Cardiac fibroblast (primary cell): ENCODE measurements around the gene GMCL2.
"Not testable (repeated sequence)": the region's sequence is repeated elsewhere in the genome, so short reads cannot be mapped to it uniquely, and the experiment has no call there.

Source experiments
- DNase-seq, 2 donors: peaks; one replicate each; pipeline versions ENCODE4 v3.0.0 to v3.0.0-alpha.2; 2010; ENCODE audit warnings: low read depth in 2 of 2
- H3K4me3 ChIP-seq, 2 donors: replicated peaks in 1 of 2; 1 replicate in 1 of 2; 2 replicates in 1 of 2; pipeline ENCODE4 v1.5.1; 2011; ENCODE audit warnings: low read depth in 2 of 2, low read length in 2 of 2, mild to moderate bottlenecking in 2 of 2, moderate library complexity in 1 of 2
- CTCF ChIP-seq: IDR thresholded peaks from one replicate; pipeline ENCODE4 v1.5.1; 2011; ENCODE audit warnings: low read depth, mild to moderate bottlenecking, low read length, inconsistent platforms

Gene GMCL2

DNA sequence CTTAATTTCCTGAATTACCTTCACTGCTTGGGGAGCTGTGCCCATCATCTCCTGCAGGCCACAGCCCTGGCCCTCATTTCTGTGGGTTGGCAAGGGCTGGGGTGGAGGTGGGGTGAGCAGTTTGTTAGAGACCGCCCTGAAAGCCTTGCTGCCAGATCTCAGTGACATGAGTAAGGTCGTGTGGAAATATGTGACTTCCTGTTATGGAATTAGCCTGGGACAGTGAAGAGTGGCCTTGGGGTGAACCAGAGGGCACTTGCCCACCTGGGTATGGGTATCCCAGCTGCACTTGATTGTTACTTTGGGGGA lies 14.7 kb upstream of the GMCL2 start:
- no peak for TF ChIP-seq CTCF
- H3K4me3 ChIP-seq: no peak overlapping the region

DNA sequence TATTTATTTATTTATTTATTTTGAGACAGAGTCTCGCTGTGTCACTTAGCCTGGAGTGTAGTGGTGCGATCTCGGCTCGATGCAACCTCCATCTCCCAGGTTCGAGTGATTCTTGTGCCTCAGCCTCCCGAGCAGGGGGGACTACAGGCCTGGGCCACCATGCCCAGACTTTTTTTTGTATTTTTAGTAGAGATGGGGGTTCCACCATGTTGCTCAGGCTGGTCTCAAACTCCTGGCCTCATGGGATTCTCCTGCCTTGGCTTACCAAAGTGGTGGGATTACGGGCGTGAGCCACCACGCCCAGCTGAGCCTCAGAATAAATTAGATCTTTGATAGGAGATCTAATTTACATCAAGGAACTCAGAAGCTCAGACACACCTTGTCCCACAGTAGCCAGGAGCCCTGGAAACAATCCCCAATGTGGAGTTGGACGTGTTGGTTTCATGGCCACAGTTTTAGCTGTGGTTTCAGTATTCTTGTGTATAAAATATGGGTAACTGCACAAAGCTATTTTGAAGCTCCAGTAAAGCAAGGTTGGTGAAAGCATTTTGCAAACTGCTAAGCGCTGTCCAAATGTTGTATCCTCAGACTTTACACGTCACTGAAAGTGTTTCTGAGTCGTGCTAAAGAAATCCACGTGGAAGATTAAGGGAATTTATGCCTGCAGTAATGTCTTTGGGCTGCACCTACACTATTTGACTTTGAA lies 14.2 kb upstream of the GMCL2 start:
- TF ChIP-seq CTCF: no peak
- peak in 1 of 2 donors; percentile 43 for DNase-seq
- no peak overlapping the region for H3K4me3 ChIP-seq

More for the DNA sequence above, 14.7 kb upstream of the GMCL2 start:
- DNase-seq: no peak

DNA sequence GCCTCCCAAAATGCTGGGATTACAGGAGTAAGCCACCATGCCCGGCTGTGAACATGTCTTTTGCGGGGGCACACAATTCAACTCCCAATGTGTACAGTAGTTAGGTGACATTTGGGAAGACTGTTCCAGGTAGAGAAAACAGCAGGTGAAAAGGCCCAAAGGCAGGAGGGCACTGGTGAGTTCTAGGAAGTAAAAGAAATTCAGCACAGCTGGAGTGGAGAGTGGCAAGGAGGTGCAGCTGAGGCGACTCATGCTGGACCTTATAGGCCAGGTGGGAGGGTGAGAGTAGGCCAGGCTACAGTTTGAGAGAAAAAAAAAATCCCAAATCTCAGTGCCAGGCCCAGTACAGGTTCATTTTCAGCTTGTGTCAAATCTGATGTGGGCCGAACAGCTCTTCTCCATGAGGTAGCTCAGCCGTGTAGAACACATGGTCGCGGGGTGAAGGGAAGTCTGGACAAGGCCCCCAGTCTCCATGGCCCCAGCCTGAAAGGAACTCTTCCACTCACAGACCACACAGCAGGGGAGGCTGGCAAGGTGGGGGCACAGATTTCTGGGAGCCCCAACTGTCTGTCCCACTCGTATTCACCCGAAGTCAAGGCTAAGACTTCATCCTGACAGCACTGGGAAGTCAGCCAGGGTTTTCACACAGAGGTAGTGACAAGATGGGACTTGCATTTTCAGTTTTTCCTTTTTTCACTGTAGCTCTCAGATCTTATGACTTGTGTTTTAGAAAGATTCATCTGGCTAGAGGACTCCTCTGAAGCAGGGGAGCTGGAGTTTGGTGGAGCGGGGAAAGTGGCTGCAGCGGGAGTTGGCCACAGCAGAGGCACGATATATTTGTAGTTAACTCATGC lies 12.6 kb upstream of the GMCL2 start:
- H3K4me3 ChIP-seq: no peak overlapping the region
- no peak for DNase-seq
- no peak for TF ChIP-seq CTCF

DNA sequence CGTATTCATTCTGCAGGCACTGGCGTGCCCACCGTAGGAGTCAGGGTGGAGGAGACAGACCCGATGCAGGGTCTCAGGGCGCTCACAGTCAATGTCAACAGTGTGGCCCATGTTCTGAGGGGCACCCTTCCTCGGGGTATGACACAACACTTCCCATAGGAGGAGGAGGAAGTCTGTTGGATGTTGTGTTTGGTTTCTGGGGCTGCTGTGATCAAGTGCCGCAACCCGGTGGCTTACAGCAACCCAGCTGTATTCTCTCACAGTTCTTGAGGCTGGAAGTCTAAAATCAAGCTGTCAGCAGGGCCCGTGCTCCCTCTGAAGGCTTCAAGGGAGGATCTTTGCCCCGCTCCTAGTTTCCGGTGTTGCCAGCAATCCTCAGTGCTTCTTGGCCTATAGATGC lies 11.5 kb upstream of the GMCL2 start:
- no peak for TF ChIP-seq CTCF
- DNase-seq: no peak
- H3K4me3 ChIP-seq: no peak overlapping the region

DNA sequence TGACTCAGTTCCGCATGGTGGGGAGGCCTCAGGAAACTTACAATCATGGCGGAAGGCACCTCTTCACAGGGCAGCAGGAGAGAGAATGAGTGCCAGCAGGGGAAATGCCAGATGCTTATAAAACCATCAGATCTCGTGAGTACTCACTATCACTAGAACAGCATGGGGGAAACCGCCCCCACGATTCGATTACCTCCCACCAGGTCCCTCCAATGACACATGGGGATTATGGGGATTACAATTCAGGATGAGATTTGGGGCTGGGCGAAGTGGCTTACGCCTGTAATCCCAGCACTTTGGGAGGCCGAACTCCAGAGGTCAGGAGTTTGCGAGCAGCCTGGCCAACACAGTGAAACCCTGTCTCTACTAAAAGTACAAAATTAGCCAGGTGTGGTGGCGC lies 11.0 kb upstream of the GMCL2 start:
- H3K4me3 ChIP-seq, DNase-seq: not testable (repeated sequence)

DNA sequence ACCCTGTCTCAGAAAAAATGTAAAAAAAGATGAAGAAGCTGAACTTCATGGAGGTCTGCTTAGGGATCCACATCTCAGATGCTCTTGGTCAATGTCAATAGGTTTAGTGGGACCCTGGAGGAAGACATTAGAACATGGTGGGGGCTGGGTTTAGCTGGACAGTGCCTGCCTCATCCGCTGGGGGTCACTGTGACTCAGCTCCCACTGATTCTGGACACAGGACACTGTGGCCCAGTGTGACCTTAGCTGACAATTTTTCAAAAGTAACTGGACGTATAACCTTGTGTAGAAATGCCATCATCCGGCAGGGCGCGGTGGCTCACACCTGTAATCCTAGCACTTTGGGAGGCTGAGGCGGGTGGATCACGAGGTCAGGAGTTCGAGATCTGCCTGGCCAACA lies 9.8 kb upstream of the GMCL2 start:
- TF ChIP-seq CTCF: peak; percentile 53
- no peak overlapping the region for H3K4me3 ChIP-seq
- DNase-seq: no peak

GRCh38 chr5:178196281-178196812 lies 9.2 kb upstream of the GMCL2 start:
- H3K4me3 ChIP-seq: no peak overlapping the region
- no peak for TF ChIP-seq CTCF
- no peak for DNase-seq
